Choroid plexus epithelial cell (primary cell): Measurements from ENCODE around the gene ACOX3.
A peak's percentile ranks its signal among the peaks of the same experiment; 100 is the strongest.

ENCODE experiments used
- DNase-seq: peaks from one replicate; pipeline ENCODE4 v3.0.0-alpha.2; 2010; ENCODE audit warnings: low read depth
- H3K4me3 ChIP-seq: 2 replicates; pipeline ENCODE4 v1.5.1; 2011; ENCODE audit warnings: low read depth, mild to moderate bottlenecking, control low read depth, low read length, moderate library complexity
- TF ChIP-seq, protein P1 (sequence below): conservative IDR thresholded peaks from 2 replicates; pipeline ENCODE4 v1.5.1; 2011; ENCODE audit warnings: low read depth, mild to moderate bottlenecking, control low read depth, inconsistent platforms, low read length, moderate library complexity

Gene ACOX3

DNA sequence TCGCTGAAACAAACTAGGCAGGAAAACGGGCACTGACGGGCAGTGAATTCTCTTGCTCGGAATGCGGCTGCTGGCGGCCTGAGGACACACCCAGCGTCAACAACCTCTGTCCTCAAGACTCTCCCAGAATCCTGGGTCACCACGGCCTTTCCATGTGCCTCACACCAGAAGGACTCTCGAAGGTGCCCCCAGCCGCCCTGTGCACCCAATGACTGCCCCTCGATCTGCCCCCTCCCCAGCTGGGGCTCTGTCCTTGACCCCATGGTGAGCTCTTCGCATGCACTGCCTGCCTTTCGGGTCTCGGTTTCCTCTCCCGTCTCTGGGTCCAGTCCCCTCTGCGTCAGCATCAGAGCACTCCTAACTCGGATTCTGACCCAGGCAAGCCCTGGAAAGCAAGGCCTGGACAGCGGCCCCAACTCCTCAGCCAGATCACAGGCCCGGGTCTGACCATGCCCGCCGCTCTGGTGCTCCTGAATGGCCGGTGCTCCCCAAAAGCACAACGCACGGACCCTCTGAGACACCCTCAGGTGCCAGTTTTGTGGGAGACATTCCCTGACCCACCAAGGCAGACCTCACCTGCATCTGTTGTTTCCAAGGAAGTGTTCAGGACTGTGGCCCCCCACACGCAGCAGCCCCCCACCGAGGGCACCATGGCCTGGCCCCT is 56.0 kb downstream of the ACOX3 start:
- TF ChIP-seq, protein P1, sequence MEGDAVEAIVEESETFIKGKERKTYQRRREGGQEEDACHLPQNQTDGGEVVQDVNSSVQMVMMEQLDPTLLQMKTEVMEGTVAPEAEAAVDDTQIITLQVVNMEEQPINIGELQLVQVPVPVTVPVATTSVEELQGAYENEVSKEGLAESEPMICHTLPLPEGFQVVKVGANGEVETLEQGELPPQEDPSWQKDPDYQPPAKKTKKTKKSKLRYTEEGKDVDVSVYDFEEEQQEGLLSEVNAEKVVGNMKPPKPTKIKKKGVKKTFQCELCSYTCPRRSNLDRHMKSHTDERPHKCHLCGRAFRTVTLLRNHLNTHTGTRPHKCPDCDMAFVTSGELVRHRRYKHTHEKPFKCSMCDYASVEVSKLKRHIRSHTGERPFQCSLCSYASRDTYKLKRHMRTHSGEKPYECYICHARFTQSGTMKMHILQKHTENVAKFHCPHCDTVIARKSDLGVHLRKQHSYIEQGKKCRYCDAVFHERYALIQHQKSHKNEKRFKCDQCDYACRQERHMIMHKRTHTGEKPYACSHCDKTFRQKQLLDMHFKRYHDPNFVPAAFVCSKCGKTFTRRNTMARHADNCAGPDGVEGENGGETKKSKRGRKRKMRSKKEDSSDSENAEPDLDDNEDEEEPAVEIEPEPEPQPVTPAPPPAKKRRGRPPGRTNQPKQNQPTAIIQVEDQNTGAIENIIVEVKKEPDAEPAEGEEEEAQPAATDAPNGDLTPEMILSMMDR = no peak
- H3K4me3 ChIP-seq = no peak overlapping the region
- DNase-seq = no peak

- H3K4me3 ChIP-seq = no peak overlapping the region
- DNase-seq = peak; percentile 88
- TF ChIP-seq, protein P1 = no peak
These were observed 56.9 kb downstream of the ACOX3 start for GRCh38 chr4:8383451-8384160.

GRCh38 chr4:8383016-8383415 is 57.5 kb downstream of the ACOX3 start:
- DNase-seq = no peak
- TF ChIP-seq, protein P1 = no peak

DNA sequence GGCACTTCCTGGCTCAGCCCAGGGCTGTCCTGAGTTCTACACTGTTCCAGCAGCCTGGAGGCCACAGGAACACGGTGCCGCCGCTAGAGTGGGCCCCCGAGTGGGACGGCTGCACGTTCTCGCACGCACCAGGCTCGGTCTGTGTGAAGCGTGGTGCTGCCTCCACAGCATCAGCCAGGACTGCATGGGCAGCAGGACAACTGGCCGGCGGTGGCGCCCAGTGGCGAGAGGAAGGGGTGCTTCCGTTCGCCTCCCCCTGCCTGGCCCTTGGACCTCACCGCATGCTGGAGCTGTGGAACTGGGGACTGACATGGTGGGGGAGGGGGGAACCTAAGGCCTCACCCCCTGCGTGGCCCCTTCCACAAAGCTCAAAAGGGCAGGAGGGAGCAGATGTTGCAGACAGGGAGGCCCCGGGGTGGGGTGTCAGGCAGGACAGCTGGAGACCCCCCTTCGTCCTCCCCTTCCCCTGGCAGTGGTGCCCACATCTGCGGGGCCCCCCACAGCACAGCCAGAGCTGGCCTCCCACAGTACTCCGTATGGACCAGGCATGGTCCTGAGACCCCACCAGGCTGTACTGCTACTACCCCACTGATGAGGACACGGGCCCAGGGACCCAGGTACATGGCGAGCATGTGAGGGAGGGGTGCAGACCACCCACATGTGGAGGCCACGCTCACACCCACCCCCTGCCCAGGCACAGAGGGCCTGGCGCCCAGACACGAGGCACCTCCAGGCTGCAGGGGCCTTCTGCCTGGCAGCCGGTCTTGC is 58.5 kb downstream of the ACOX3 start:
- H3K4me3 ChIP-seq = no peak overlapping the region
- TF ChIP-seq, protein P1 = no peak
- DNase-seq = no peak

More at GRCh38 chr4:8383016-8383415, 57.5 kb downstream of the ACOX3 start:
- H3K4me3 ChIP-seq = no peak overlapping the region

DNA sequence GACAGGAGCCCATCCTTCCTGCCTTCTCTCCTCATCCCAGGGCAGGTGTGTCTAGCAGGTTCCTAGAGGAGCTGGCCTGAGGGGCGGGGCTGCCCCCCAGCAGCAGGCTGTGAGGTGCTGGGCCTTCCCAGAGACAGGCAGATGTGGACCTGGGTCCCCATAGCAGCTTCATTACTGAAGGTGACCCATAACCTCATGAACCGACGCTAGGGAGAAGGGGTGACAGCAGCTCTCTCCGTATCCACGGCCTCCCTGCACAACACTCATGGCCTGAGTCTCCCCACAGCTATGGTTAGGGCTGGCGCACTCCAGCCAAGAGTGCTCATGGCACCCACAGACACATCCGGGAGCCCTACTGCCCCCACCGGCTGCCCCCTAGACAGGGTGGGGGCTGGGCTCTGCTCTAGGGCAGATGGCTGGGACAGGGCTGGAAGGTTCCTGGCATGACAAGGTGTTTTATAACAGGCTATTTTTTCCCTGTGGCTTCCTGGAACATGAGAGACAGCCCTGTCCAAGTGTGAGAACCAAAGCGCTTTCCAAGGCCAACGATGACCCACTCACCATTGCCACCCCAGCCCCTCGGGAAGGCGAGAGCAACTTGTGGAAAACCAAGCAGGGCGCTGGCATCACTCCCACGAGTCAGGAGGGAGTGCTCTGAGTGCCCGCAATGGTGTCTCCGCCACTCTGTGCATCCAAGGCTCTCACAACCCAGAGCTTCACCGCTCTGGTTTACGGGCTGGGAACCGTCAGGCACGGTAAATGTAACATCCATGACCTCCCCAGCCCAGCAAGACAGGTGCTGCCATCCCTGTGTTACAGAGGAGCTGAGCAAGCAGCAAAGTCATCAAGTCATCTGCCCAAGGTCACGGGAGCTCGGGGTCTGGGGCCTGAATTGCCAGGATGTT is 59.8 kb downstream of the ACOX3 start:
- H3K4me3 ChIP-seq = no peak overlapping the region
- TF ChIP-seq, protein P1 = no peak
- no peak for DNase-seq

DNA sequence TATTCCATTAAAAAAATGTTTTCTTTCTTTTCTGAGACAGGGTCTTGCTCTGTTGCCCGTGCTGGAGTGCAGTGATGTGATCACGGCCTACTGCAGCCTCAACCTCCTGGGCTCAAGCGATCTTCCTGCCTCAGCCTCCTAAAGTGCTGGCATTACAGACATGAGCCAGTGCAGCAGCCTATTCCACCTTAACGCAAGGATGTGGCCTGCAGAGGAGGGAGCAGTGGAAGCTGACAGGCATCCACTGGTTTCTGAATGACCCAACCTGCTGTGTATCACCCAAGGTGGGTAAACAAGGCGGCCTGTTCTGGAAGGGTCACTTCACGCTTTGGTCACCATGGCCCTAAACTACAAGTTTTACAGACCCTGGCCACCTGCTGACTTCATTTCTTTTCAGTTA is 60.8 kb downstream of the ACOX3 start:
- no peak for DNase-seq
- H3K4me3 ChIP-seq = no peak overlapping the region
- TF ChIP-seq, protein P1 = no peak
